Measurements from ENCODE around the gene RABL2B. TPM values are rescaled to one million over a fixed set of nuclear protein-coding genes. Genes with fewer than 3 reads are reported as not detected.
A peak's percentile ranks its signal among the peaks of the same experiment; 100 is the strongest.

Gene RABL2B
- total RNA-seq, 1 experiment from 2014 or later, result 24.0 TPM

DNA sequence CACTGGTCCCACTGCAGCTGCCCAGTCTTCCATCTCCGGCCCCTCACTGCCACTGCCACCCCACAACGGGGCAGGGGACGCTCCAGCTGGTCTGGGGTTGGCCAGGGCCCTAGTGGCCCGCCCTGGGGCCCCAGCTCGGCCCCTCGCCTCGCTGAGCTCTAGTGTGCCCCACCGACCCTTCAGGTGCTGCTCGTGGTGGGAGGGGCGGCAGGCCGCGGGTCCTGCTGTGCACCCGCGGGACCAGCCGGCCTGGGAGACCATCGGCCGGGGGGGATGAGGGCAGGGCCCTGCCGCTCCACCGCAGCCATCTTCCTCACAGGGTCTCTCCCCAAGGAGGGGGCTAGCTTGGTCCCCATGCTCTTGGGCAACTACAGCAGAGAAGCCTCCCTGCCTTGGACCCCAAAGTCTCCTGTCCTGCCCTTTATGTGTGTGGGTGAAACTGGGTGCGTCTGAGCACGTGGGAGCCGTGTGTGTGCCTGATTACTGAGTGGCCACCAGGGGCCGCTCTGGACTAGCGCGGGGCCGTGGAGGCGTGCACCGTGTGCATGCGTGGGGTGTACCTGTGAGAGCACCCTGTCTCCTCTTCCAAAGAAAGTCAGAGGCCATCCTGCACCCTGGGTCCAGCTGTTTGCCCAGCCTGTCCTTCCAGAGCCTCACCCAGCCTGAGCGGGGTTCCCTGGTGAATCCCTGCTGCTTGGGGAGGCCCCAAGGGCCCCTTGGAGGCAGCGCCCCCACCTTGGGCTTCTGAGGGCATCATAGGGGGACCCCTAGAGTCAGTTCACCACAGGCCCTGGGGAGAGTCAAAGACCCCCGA lies 51.4 kb downstream of the RABL2B start (continued):
- TF ChIP-seq, protein P1, sequence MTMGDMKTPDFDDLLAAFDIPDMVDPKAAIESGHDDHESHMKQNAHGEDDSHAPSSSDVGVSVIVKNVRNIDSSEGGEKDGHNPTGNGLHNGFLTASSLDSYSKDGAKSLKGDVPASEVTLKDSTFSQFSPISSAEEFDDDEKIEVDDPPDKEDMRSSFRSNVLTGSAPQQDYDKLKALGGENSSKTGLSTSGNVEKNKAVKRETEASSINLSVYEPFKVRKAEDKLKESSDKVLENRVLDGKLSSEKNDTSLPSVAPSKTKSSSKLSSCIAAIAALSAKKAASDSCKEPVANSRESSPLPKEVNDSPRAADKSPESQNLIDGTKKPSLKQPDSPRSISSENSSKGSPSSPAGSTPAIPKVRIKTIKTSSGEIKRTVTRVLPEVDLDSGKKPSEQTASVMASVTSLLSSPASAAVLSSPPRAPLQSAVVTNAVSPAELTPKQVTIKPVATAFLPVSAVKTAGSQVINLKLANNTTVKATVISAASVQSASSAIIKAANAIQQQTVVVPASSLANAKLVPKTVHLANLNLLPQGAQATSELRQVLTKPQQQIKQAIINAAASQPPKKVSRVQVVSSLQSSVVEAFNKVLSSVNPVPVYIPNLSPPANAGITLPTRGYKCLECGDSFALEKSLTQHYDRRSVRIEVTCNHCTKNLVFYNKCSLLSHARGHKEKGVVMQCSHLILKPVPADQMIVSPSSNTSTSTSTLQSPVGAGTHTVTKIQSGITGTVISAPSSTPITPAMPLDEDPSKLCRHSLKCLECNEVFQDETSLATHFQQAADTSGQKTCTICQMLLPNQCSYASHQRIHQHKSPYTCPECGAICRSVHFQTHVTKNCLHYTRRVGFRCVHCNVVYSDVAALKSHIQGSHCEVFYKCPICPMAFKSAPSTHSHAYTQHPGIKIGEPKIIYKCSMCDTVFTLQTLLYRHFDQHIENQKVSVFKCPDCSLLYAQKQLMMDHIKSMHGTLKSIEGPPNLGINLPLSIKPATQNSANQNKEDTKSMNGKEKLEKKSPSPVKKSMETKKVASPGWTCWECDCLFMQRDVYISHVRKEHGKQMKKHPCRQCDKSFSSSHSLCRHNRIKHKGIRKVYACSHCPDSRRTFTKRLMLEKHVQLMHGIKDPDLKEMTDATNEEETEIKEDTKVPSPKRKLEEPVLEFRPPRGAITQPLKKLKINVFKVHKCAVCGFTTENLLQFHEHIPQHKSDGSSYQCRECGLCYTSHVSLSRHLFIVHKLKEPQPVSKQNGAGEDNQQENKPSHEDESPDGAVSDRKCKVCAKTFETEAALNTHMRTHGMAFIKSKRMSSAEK (CRISPR knock-in tag; IDR thresholded peaks at IDR 0.05; ENCODE audit: borderline replicate concordance), result no peak
- TF ChIP-seq, protein P2, sequence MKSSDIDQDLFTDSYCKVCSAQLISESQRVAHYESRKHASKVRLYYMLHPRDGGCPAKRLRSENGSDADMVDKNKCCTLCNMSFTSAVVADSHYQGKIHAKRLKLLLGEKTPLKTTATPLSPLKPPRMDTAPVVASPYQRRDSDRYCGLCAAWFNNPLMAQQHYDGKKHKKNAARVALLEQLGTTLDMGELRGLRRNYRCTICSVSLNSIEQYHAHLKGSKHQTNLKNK (CRISPR knock-in tag; IDR thresholded peaks at IDR 0.05), result no peak
- TF ChIP-seq TP53 (CRISPR knock-in tag; IDR thresholded peaks at IDR 0.05) (no peak), EMX1 (CRISPR knock-in tag; IDR thresholded peaks at IDR 0.05) (no peak), NFE2L1 (CRISPR knock-in tag; IDR thresholded peaks at IDR 0.05) (no peak), CREM (CRISPR knock-in tag; IDR thresholded peaks at IDR 0.05) (no peak), ZNF232 (CRISPR knock-in tag; IDR thresholded peaks at IDR 0.05) (no peak), PRRX2 (CRISPR knock-in tag; IDR thresholded peaks at IDR 0.05) (no peak), ETV6 (CRISPR knock-in tag; IDR thresholded peaks at IDR 0.05) (no peak)
- TF ChIP-seq, protein P3, sequence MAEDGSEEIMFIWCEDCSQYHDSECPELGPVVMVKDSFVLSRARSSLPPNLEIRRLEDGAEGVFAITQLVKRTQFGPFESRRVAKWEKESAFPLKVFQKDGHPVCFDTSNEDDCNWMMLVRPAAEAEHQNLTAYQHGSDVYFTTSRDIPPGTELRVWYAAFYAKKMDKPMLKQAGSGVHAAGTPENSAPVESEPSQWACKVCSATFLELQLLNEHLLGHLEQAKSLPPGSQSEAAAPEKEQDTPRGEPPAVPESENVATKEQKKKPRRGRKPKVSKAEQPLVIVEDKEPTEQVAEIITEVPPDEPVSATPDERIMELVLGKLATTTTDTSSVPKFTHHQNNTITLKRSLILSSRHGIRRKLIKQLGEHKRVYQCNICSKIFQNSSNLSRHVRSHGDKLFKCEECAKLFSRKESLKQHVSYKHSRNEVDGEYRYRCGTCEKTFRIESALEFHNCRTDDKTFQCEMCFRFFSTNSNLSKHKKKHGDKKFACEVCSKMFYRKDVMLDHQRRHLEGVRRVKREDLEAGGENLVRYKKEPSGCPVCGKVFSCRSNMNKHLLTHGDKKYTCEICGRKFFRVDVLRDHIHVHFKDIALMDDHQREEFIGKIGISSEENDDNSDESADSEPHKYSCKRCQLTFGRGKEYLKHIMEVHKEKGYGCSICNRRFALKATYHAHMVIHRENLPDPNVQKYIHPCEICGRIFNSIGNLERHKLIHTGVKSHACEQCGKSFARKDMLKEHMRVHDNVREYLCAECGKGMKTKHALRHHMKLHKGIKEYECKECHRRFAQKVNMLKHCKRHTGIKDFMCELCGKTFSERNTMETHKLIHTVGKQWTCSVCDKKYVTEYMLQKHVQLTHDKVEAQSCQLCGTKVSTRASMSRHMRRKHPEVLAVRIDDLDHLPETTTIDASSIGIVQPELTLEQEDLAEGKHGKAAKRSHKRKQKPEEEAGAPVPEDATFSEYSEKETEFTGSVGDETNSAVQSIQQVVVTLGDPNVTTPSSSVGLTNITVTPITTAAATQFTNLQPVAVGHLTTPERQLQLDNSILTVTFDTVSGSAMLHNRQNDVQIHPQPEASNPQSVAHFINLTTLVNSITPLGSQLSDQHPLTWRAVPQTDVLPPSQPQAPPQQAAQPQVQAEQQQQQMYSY (CRISPR knock-in tag; IDR thresholded peaks at IDR 0.05), result no peak
- TF ChIP-seq, protein P4, sequence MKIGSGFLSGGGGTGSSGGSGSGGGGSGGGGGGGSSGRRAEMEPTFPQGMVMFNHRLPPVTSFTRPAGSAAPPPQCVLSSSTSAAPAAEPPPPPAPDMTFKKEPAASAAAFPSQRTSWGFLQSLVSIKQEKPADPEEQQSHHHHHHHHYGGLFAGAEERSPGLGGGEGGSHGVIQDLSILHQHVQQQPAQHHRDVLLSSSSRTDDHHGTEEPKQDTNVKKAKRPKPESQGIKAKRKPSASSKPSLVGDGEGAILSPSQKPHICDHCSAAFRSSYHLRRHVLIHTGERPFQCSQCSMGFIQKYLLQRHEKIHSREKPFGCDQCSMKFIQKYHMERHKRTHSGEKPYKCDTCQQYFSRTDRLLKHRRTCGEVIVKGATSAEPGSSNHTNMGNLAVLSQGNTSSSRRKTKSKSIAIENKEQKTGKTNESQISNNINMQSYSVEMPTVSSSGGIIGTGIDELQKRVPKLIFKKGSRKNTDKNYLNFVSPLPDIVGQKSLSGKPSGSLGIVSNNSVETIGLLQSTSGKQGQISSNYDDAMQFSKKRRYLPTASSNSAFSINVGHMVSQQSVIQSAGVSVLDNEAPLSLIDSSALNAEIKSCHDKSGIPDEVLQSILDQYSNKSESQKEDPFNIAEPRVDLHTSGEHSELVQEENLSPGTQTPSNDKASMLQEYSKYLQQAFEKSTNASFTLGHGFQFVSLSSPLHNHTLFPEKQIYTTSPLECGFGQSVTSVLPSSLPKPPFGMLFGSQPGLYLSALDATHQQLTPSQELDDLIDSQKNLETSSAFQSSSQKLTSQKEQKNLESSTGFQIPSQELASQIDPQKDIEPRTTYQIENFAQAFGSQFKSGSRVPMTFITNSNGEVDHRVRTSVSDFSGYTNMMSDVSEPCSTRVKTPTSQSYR (CRISPR knock-in tag; IDR thresholded peaks at IDR 0.05), result no peak
- TF ChIP-seq, protein P5, sequence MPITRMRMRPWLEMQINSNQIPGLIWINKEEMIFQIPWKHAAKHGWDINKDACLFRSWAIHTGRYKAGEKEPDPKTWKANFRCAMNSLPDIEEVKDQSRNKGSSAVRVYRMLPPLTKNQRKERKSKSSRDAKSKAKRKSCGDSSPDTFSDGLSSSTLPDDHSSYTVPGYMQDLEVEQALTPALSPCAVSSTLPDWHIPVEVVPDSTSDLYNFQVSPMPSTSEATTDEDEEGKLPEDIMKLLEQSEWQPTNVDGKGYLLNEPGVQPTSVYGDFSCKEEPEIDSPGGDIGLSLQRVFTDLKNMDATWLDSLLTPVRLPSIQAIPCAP (CRISPR knock-in tag; IDR thresholded peaks at IDR 0.05), result no peak
- TF ChIP-seq, protein P6, sequence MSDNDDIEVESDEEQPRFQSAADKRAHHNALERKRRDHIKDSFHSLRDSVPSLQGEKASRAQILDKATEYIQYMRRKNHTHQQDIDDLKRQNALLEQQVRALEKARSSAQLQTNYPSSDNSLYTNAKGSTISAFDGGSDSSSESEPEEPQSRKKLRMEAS (CRISPR knock-in tag; IDR thresholded peaks at IDR 0.05), result peak; percentile 73
- TF ChIP-seq, protein P7, sequence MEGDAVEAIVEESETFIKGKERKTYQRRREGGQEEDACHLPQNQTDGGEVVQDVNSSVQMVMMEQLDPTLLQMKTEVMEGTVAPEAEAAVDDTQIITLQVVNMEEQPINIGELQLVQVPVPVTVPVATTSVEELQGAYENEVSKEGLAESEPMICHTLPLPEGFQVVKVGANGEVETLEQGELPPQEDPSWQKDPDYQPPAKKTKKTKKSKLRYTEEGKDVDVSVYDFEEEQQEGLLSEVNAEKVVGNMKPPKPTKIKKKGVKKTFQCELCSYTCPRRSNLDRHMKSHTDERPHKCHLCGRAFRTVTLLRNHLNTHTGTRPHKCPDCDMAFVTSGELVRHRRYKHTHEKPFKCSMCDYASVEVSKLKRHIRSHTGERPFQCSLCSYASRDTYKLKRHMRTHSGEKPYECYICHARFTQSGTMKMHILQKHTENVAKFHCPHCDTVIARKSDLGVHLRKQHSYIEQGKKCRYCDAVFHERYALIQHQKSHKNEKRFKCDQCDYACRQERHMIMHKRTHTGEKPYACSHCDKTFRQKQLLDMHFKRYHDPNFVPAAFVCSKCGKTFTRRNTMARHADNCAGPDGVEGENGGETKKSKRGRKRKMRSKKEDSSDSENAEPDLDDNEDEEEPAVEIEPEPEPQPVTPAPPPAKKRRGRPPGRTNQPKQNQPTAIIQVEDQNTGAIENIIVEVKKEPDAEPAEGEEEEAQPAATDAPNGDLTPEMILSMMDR (IDR thresholded peaks at IDR 0.05), result peak; percentile 62
